ENCODE results near the gene ANGPTL8.

Gene ANGPTL8

GRCh38 chr19:11238041-11238440 is 1.4 kb upstream of the ANGPTL8 start:
- DNase-seq, result no peak

GRCh38 chr19:11238781-11239376 is 540 bp upstream of the ANGPTL8 start:
- no peak for DNase-seq

GRCh38 chr19:11240008-11240444 is 607 bp downstream of the ANGPTL8 start:
- no peak for DNase-seq

GRCh38 chr19:11242025-11242424 is 2.6 kb downstream of the ANGPTL8 start:
- no peak for DNase-seq

GRCh38 chr19:11242864-11243797 is 3.7 kb downstream of the ANGPTL8 start:
- peak; percentile 89 for DNase-seq

DNA sequence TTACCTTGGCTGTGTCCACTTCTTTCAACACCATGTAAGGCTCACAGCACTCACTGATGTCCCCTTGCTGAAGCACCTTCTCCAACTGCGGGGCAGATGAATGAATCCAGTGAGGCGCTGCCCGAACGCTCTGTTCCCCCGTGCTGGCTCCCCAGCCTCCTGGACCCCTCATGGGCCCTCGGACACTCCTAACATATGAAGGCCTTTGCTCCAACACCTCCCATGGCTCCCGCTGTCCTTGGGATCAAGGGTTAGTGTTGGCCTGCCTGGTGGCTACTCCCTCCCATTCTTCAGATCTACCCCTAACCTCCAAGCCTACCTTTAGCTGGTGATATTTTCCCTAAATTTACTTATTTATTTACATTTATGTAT is 4.4 kb downstream of the ANGPTL8 start:
- no peak for DNase-seq

DNA sequence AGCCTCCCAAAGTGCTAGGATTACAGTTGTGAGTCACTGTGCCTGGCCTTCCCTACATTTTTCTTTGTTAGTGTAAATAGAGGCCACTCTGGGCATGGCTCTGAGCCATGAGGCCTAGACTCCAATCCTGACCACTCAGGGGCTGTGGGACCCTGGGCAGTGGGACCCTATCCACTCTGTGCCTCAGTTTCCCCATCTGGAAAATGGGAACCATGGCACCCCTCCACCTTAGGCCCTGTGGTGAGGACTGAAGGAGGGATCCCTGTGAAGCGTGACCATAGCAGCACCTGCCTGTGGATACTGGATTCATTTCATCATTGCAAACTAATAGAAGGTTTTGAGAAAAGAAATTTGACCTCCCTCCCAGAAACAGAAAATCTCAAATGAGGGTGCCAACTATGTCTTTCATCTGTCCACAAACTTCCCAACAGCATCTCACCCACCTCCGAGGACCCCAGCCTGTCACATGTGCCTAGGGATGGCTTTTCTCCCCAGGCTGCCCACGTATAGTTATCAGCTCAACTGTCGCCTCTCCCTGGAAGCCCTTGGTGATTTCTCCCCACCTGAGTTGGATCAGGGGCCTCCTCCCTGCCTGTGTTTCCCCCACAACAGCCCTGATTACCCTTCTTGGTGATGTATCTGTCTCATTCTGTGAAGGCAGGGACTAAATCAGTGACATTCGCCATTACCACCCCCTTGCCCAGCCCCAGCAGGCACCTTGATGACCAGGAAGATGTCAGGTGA is 5.6 kb downstream of the ANGPTL8 start:
- no peak for DNase-seq

DNA sequence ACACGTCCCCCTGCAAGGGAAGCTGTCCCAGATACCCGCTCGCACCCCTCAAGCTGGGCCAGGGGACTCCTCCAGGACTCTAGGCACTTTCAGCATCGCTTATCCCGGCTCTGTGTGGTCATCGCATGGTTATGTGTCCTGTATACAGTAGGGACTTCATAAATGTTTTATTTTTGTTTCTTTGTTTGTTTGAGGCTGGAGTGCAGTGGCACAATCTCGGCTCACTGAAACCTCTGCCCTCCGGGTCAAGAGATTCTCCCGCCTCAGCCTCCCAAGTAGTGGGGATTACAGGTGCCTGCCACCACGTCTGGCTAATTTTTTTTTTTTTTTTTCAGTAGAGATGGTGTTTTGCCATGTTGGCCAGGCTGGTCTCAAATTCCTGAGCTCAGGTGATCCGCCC is 7.5 kb downstream of the ANGPTL8 start:
- no peak for DNase-seq

DNA sequence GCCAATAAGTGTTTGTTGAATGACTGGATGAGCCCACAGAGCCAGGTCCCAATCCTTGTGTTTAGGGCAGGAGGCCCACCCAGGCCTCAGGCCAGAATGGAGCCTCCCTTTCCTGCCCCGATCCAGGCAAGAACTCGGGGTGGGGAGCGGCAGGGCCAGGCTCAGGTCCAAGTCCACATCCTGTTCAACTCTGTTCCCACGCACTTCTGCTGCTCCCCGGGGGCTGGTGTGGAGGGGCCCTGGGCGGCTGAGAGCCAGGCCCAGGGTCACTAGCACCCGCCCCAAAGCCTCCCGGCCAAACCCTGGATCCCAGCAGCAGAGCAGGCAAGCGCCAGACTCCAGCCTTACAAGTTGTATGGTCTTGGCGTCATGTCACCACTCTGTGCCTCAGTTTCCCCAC is 8.0 kb downstream of the ANGPTL8 start:
- DNase-seq, result peak; percentile 83

- DNase-seq, result no peak
Observed at GRCh38 chr19:11247934-11248333, 8.5 kb downstream of the ANGPTL8 start.

DNA sequence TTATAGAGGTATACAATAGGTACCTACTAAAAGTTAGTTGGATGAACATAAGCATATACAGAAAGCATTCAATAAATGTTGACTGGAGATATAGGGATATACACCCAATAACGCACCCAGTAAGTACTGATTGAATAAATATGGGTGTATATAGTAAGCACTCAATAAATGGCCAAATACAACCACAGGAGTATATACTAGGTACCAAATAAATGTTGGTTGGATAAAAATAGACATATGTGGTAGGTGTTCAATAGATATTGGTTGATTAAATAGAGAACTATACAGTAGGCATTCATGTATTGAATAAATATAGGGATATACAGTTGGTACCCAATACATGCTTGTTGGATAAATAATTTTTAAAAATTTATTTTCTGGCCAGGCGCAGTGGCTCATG is 9.4 kb downstream of the ANGPTL8 start:
- DNase-seq, result no peak

DNA sequence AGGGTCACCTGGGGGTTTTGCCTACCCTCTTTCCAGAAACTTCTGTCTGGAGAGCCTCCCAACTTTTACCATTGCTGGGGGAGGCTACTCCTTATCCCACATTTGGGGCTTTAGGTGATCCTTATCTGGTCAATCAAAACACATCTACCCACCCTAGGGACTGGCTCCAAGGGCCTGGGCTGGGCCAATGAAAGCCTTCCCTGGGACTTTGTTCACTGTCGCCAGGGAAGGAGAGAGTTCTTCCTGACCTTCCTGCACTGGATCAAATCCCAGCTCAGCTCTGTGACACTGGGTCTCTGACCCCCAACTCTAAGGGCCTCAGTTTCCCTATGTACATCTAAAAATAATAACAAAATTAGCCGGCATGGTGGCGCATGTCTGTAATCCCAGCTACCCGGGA is 11.8 kb downstream of the ANGPTL8 start:
- no peak for DNase-seq

DNA sequence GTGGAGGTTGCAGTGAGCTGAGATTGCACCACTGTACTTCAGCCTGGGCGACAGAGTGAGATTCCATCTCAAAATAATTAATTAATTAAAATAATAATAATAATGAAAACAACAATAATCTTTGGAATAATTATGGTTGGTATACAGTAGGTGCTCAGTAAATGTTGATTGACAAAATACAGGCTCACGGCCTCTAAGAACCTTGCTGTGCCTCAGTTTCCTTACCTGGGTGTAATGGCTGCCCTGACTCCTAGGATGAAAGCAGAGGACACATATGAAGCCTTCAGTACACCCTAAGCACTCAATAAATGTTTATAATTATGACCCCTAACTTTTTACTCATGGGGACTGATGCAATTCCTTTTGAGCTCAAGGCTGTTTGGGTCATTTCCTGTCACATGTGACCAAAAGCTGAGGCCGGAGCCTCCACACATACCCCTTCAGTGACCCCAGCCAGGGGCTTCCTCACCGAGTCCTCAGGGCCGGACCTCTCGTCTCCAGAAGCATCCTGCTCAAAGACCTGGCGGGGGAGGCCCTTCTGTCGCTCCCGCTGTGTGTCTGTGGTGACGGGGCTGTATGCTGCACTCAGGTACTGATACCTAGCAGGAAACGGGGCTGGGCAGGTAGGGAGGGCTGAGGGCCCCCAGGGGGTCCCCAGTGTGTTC is 12.4 kb downstream of the ANGPTL8 start:
- no peak for DNase-seq

DNA sequence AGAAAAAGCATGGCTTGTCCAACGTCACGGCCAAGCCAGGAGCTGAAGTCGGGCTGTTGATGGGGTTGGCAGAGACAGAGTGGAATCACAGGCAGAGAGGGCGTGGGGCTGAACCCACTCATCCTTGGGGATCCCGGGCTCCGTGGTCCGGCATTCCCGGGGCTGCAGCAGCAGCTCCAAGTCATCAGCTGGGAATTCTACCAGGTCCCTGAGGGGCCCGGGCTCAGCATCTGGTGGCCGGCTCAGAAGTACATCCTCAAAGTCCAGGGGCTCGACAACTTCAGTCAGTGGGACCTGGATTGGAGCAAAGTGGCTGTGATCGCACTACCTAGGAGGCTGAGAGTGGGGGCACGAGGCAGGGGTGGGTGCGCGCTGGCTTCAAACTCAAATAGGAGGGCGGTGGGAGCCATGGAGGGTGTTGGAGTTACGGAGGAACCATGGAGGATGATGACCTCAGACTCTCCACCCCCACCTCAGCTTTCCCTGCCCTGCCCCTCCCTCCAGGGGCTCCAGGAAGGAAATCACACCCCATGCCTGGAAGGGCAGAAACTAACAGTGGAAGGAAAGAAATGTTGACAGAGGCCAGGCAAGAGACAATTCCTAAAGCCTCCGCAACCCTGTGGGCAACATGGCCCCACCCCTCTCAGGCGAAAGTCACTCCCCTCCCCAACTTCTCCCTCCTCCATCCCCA is 13.4 kb downstream of the ANGPTL8 start:
- DNase-seq, result no peak

DNA sequence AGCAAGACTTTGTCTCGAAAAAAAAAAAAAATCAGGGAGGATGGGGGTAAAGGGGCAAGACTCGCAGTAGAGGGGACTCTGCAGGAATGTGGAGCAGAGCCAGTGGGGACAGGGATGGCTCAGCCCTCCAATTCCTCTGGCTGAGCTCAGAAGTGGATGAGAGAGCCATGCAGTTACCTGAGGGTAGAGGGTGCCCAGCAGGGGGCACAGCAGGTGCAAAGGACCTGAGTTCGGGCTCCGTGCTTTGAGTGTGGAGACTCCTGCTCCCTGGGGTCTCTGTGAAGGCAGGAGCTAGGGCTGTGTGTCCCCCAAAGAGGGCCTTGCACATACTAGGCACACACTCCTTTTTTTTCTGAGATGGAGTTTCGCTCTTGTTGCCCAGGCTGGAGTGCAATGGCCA is 15.2 kb downstream of the ANGPTL8 start:
- no peak for DNase-seq

DNA sequence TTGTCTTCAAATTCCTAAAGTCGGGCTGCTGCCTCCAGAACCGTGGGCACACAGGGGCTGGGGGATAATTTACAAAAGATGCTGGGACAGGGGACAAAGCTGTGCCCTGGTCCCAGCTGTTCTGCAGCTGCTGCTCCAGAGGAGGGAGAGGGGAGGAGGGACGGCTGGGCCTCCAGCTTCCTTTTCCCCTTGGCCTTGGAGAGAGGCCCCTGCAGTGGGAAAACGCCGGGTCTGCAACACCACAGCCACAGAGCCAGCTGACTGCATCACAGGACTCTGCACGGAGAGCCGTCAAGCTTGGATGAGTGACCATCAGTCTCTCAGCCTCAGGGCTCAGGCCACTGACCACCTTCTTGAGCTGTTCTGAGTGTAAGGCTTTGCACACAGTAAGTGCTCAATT is 16.8 kb downstream of the ANGPTL8 start:
- peak; percentile 89 for DNase-seq

- DNase-seq, result no peak
Observed at GRCh38 chr19:11257846-11258380, 18.5 kb downstream of the ANGPTL8 start.

DNA sequence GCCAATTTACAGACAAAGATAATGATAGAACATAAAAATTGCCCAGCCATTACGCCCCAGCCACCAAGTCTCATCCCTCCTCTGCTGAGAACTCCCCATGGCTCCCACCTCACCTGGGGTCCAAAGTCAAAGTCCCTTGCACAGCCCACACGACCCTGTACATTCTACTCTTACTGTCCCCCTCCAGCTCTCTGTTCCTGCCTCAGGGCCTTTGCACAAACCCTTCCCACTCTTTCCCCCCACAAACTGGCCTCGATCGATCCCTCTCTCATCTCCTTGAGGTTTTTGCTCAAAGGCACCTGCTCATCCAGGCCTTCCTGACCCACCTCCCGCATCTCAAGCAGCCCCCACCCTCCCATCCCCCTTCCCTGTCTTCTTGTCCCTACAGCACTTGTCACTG is 21.6 kb downstream of the ANGPTL8 start:
- no peak for DNase-seq

- DNase-seq, result peak; percentile 64
Observed at GRCh38 chr19:11261431-11261970, 22.1 kb downstream of the ANGPTL8 start.

GRCh38 chr19:11261971-11262839 is 22.8 kb downstream of the ANGPTL8 start, which contains the start of gene DOCK6:
Gene DOCK6, minus strand, starts transcription at chr19:11262524. Its CDS starts 84 bp downstream, at chr19:11262440.
- peak; percentile 61 for DNase-seq

DNA sequence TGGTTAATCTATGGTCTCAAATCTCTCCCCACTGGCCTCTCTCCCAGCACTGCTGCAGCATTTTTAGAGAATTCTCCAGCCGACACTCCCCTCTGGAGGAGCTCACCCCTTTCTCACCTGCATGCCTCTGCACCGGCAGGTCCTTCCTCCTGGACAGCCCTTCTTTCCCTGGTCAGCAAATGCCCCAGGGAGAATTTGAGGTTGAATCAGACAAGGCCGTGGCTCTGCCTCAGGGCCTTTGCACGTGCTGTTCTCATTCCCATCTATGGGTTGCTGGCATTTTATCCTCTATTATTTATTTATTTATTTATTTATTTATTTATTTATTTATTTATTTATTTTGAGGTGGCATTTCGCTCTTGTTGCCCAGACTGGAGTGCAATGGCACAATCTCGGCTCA is 24.3 kb downstream of the ANGPTL8 start:
- DNase-seq, result no peak
